GM12865 (cell line): ENCODE measurements around the gene FH.
A peak's percentile ranks its signal among the peaks of the same experiment; 100 is the strongest.

ENCODE experiments used
- DNase-seq: peaks from one replicate; pipeline ENCODE4 v3.0.0; 2010; ENCODE audit warnings: low read depth
- H3K4me3 ChIP-seq: 2 replicates; pipeline ENCODE4 v1.5.1; 2011; ENCODE audit warnings: mild to moderate bottlenecking, low read depth, low read length, control low read depth
- TF ChIP-seq, protein P1 (sequence below): IDR thresholded peaks from 2 replicates; pipeline ENCODE4 v1.5.1; 2011; ENCODE audit warnings: low read length, control low read depth, low read depth, inconsistent platforms; ENCODE audit not compliant: insufficient read depth; ENCODE audit errors: missing control alignments

FH gene

DNA sequence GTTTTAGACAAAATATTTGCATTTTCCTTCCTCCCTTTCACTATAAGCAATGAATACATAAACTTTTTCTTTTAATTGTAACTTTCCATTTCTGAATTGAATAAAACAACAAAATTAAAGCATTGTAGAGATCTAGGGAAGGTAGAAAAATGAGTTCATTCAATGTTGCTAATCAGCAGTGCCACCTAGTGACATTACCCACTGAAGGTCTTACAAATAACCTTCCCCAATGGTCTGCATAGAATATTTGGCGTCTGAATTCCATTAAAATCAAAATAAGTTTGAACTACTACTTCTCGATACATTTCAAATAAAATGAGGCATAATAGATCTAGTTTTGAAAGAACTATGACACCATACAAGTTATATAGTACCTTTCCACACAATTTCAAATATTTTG, 19.6 kb downstream of the FH start:
- H3K4me3 ChIP-seq: no peak overlapping the region
- DNase-seq: no peak
- TF ChIP-seq, protein P1, sequence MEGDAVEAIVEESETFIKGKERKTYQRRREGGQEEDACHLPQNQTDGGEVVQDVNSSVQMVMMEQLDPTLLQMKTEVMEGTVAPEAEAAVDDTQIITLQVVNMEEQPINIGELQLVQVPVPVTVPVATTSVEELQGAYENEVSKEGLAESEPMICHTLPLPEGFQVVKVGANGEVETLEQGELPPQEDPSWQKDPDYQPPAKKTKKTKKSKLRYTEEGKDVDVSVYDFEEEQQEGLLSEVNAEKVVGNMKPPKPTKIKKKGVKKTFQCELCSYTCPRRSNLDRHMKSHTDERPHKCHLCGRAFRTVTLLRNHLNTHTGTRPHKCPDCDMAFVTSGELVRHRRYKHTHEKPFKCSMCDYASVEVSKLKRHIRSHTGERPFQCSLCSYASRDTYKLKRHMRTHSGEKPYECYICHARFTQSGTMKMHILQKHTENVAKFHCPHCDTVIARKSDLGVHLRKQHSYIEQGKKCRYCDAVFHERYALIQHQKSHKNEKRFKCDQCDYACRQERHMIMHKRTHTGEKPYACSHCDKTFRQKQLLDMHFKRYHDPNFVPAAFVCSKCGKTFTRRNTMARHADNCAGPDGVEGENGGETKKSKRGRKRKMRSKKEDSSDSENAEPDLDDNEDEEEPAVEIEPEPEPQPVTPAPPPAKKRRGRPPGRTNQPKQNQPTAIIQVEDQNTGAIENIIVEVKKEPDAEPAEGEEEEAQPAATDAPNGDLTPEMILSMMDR: peak; percentile 25

DNA sequence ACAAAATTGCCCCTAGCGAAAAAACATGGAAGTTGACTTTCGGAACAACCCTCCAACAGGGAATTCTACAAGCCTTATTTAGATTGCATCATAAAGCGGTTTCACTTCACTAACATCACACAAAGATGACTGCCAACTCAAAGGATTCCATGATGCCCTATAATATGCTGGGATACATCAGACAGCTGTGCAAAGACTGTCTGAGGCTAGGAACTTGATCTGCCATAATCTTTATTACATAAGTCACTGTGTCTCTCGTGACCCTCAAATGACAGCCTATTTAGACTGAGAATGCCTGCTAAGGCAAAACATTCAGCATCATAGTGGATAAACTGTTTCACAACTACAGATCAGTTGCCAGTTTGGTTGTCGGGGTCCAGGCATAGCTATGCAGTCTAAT, 23.8 kb downstream of the FH start:
- DNase-seq: no peak
- H3K4me3 ChIP-seq: no peak overlapping the region
- TF ChIP-seq, protein P1: no peak

DNA sequence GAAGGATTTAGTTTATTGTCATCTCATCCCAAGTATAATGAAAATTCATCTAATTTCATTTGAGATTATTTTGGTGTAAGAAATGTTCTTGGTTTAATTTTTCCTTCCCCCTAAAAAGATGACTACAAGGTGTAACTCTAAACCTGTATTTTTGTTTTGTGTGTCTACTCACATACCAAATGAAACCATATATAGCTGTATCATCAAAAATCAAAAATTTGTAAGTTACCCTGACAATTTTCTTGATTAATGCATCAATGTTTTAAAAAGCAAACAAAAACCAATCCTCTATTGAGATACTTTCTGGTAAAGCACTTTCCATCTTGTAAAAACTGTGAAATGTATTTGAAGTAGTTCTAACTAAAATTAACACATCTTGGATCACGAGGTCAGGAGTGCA, 30.8 kb downstream of the FH start:
- DNase-seq: no peak
- TF ChIP-seq, protein P1: no peak
- H3K4me3 ChIP-seq: no peak overlapping the region

DNA sequence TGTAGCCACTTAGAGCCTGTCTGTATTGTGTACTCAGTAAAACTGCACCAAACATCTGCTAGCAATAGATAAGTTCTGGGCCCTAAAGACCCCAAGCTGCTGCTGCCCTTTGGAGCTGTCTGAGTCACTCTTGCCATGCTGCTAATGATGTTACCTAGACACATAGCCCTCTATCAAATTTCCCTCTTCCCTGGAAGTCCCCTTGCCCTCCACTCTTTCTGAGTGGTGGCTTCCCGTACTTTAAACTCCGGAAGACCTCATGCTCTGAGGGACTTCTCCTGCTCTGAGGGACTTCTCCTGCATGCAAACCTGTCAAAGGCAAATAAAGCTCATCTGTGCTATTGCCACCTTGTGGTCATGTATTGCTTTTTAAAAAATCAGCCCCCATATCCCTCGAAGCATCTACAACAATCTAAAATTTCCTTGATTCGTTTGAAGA, 34.0 kb downstream of the FH start:
- H3K4me3 ChIP-seq: no peak overlapping the region
- peak; percentile 61 for DNase-seq
- TF ChIP-seq, protein P1: peak; percentile 33

DNA sequence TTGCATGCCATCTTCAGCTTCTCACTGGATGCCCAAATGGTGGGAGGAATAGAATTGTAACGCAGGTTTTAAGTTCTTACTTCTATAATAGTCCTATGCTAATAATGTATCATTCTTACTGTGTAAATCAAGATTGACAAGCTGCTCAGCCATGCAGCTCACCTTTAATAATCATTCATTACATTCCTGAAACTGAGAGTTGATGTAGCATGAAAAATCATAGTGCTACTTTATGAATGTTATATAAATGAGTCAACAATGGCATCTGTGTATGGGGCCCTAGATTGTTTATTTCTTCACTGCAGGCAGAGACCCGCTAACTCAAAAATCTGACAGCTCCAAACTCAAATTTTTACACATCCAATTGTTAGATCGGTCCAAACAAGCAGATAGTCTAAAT, 34.4 kb downstream of the FH start:
- TF ChIP-seq, protein P1: no peak
- DNase-seq: peak; percentile 28
- no peak overlapping the region for H3K4me3 ChIP-seq

DNA sequence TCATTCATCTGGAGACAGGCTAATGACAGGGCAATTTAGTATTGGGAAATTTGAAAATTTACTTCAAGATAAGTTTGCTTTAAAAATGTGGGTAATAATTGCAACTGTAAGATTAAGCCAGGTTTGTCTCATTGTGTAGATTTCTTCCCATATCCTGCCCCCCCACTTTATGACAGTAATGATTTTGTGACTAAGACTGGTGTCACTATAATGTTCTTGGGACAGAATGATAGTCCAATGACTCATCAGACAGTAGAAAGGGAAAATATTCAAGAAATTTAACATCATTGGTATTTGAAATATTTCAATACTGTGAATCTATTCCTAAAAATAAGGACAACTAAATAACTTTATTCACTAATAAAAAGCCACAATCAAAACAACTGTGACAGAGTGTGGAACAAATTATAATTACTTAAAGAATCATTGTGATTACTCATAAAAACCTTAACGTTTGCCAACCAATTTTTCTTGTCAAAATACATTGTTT, 36.7 kb downstream of the FH start:
- H3K4me3 ChIP-seq: no peak overlapping the region
- TF ChIP-seq, protein P1: no peak
- no peak for DNase-seq

DNA sequence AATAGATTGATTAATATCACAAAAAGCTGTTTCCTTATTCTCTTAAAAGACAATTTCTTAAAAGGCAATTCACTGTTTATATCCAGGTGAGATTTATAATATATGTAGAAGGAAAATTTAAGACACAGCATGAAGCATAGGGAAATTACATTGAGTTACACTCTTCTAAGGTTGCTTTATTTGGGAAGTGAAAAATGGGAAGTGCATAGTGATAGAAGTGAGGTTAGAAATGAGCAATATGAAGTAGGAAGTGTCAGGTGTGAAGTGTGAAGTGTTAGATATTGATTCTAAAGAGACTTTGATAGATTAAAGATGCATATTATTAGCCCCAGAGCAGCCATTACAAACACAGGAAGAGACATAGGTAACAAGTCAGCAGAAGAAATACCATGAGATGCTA, 40.3 kb downstream of the FH start:
- TF ChIP-seq, protein P1: no peak
- no peak for DNase-seq
- H3K4me3 ChIP-seq: no peak overlapping the region
